GM18505 (cell line): ENCODE results near the gene RBM12.
A peak's percentile ranks its signal among the peaks of the same experiment; 100 is the strongest.
"Not testable (repeated sequence)": the region's sequence is repeated elsewhere in the genome, so short reads cannot be mapped to it uniquely, and the experiment has no call there.

Experiments
- ATAC-seq: cut with Tn5 transposase; IDR thresholded peaks from one replicate; pipeline ENCODE4 v1.9.1; 2021; ENCODE audit not compliant: unreplicated experiment
- POLR2A ChIP-seq: IDR thresholded peaks from 4 replicates; pipeline ENCODE4 v1.6.1; 2011; ENCODE audit warnings: borderline replicate concordance; ENCODE audit not compliant: insufficient read depth, insufficient read length; ENCODE audit errors: extremely low read depth

Gene RBM12

GRCh38 chr20:35702824-35703695, 38.4 kb upstream of the RBM12 start:
- no peak for TF ChIP-seq POLR2A
- no peak for ATAC-seq

DNA sequence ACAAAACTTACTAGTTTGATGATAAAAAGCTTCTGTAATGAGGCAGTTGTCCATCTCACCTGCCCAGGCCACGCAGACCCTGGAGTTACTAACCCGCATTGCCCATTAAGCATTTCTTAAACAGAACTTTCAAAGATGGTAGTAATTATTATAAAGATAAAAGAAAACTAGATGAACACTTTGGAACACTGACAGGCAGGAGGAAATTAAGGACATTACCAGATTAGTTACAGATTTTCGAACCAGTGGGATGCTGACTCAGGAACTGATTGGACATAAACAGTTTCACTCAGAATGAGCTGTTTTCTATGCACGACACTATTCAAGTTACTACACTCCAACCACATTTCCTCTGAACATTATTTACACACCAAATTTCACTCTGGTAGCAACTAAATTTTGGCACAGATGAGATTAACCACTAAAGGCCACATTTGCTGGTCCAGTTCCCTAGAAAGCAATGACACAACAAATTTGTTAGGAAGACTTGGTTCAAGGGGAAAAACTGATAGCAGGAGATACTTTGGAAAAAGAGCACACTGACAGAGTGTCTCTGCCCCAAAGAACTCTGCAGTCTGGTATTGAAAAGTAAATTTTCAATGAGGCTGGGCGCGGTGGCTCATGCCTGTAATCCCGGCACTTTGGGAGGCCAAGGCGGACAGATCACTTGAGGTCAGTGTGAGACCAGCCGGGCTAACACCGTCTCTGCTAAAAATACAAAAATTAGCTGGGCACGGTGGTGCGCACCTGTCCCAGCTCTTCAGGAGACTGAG, 37.5 kb upstream of the RBM12 start:
- no peak for TF ChIP-seq POLR2A
- no peak for ATAC-seq

GRCh38 chr20:35700625-35701148, 36.0 kb upstream of the RBM12 start:
- TF ChIP-seq POLR2A = no peak
- ATAC-seq = no peak

DNA sequence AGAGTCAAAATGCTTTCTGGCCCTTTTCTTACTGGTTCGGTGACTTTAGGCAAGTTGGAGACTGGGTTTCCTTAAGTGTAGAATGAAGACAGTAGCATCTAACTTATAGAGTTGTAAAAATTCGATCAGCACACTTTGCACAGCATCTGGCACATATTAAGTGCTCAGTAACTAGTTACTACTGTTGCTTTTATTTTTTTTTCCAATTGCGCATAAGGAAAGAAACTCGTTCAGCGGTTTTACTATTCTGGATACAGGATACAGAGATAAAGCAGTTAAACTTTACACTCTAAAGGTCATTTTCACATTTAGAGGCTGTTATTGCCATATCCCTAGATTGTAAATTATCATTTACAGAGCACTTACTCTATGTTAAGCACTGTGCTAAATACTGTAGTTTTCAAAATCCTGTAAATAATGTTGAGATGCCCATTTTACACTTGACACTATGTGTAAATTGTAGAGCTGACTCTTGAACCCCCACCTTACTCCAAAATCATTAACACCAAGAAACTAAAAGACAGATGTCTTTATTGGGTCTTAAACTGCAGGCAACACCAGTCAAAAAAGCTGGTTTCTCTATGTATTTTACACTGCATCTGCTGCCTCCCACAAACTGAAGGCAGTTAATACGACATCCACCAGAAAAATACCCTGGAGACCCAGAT, 35.4 kb upstream of the RBM12 start:
- no peak for TF ChIP-seq POLR2A
- no peak for ATAC-seq

DNA sequence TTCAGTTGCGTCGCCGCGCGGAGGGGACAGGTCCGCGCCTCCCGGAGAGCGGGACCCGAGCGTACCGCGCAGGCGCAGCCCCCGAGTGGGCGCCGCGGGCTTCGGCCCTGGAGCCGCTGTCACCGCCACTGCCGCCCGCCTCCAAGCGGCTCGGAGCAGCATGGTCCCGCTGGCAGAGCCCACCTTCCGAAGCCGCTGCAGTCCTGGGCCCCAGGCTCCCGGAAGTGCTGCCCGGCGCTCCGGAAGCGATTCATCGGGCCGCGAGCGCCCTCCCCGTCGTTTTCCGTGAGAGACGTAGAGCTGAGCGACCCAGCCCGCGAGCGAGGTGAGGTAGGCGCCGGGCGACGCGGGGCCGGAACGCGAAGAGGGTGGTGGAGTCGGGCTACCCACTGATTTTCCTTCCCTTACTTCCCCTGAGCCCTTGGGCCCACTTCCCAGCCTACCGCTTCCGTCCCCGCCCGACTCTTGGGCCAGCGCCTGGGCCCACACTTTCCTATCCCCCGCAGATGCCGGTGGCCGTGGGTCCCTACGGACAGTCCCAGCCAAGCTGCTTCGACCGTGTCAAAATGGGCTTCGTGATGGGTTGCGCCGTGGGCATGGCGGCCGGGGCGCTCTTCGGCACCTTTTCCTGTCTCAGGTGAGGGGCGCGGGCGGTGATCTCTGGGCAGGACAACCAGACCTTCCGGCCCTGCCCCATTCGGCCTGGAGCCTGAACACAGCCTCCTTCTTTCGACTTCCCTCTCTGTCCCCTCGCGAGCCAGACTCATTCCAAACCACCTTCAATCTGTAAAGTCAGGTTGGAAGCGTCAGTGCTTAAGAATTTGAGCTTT, 34.6 kb upstream of the RBM12 start, which contains the start of the genes NFS1 and ROMO1:
Gene NFS1, minus strand, starts transcription at position 226 of the 830 bp plus-strand sequence. Its CDS starts 64 bp downstream, at position 162.
Gene ROMO1, plus strand, starts transcription at position 279 of the 830 bp plus-strand sequence. Its CDS starts 228 bp downstream, at position 507.
- peak; percentile 86 for TF ChIP-seq POLR2A
- ATAC-seq = peak; percentile 60

GRCh38 chr20:35698298-35699126, 33.8 kb upstream of the RBM12 start:
- no peak for TF ChIP-seq POLR2A
- peak; percentile 27 for ATAC-seq

GRCh38 chr20:35697696-35698297, 33.1 kb upstream of the RBM12 start:
- ATAC-seq = no peak
- no peak for TF ChIP-seq POLR2A

DNA sequence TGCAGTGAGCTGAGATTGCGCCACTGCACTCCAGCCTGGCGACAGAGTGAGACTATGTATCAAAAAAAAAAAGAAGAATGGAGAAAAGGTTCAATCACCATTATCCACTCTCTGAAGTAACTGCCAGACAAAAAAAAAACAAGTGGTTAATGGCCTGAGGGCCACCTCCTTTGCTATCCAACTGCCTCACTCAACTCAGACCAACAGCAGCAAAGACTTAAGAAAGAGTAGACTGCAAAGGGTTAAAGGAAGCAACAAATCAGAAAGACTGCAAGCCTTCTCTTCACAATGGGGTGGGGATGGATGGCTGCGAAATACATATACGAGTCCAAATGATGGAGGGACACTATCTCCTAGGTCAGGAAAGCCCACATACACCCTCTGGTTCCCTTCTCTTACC, 31.3 kb upstream of the RBM12 start:
- no peak for ATAC-seq
- TF ChIP-seq POLR2A = no peak

DNA sequence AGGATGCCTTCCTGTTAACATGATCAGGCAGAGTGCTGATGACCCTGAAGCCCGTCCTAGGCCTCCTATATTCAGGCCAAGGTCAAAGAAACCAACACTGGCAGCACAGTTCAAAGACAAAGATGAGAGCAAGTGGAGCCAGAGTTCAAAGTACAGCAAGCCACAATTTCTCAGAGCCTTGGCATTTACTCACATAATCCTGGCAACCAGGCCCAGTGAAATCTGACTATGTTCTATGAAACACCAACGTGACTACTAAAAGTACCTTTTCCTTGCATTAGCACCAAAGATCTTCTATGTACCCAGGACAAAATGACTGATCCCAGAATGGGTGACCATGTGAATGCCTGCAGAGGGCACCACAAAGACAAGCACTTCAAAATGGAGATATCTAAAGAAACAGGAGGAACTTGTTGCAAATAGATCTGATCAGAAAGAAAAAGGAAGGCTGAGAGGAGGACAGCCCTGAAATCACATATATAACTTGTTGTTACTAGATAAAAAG, 30.6 kb upstream of the RBM12 start:
- TF ChIP-seq POLR2A = no peak
- no peak for ATAC-seq

GRCh38 chr20:35690265-35690664, 25.6 kb upstream of the RBM12 start:
- ATAC-seq = no peak
- no peak for TF ChIP-seq POLR2A

GRCh38 chr20:35686872-35687271, 22.2 kb upstream of the RBM12 start:
- not testable (repeated sequence) for ATAC-seq

- ATAC-seq = not testable (repeated sequence)
Observed at GRCh38 chr20:35685368-35685767, 20.7 kb upstream of the RBM12 start.
